Fibroblast of peridontal ligament (primary cell): Measurements from ENCODE around the gene TRRAP.
"Not testable (repeated sequence)": the region's sequence is repeated elsewhere in the genome, so short reads cannot be mapped to it uniquely, and the experiment has no call there.

ENCODE experiments used
- DNase-seq: peaks from one replicate; pipeline ENCODE4 v3.0.0-alpha.2; 2010; ENCODE audit errors: extremely low read depth

The TRRAP gene

GRCh38 chr7:99029466-99030435 lies 151.4 kb downstream of the TRRAP start:
- no peak for DNase-seq

- no peak for DNase-seq
These were observed 152.1 kb downstream of the TRRAP start for GRCh38 chr7:99030457-99030856.

- DNase-seq: peak; percentile 44
These were observed 152.6 kb downstream of the TRRAP start for GRCh38 chr7:99030951-99031350.

GRCh38 chr7:99031496-99031895 lies 153.2 kb downstream of the TRRAP start:
- DNase-seq: no peak

- no peak for DNase-seq
These were observed 154.6 kb downstream of the TRRAP start for GRCh38 chr7:99032928-99033327.

- DNase-seq: no peak
These were observed 155.4 kb downstream of the TRRAP start for GRCh38 chr7:99033765-99034164.

- DNase-seq: no peak
These were observed 156.8 kb downstream of the TRRAP start for GRCh38 chr7:99034932-99035722.

GRCh38 chr7:99035723-99036545 lies 157.6 kb downstream of the TRRAP start:
- no peak for DNase-seq

- peak; percentile 66 for DNase-seq
These were observed 158.3 kb downstream of the TRRAP start for GRCh38 chr7:99036546-99037111.

DNA sequence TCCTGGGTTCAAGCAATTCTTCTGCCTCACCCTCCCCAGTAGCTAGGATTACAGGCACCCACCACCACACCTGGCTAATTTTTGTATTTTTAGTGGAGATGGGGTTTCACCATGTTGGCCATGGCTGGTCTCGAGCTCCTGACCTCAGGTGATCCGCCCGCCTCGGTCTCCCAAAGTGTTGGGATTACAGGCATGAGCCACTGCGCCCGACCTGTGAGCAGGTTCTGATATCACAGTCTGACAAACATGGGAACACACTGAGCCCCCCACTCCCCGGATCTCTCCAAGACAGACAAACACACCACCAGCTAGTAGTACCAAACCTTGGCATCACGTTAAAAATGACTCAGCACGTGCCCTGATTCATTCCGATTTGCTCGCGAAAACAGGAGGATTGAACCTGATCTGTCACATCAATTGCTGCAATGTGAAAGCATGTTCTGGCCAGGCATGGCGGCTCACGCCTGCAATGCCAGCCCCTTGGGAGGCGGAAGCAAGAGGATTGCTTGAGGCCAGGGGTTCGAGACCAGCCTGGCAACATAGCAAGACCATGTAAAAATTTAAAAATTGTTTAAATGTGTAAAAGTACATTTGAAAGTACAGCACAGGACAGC lies 159.1 kb downstream of the TRRAP start:
- no peak for DNase-seq

GRCh38 chr7:99038086-99038855 lies 159.9 kb downstream of the TRRAP start:
- no peak for DNase-seq

- no peak for DNase-seq
These were observed 161.1 kb downstream of the TRRAP start for GRCh38 chr7:99039384-99039891.

DNA sequence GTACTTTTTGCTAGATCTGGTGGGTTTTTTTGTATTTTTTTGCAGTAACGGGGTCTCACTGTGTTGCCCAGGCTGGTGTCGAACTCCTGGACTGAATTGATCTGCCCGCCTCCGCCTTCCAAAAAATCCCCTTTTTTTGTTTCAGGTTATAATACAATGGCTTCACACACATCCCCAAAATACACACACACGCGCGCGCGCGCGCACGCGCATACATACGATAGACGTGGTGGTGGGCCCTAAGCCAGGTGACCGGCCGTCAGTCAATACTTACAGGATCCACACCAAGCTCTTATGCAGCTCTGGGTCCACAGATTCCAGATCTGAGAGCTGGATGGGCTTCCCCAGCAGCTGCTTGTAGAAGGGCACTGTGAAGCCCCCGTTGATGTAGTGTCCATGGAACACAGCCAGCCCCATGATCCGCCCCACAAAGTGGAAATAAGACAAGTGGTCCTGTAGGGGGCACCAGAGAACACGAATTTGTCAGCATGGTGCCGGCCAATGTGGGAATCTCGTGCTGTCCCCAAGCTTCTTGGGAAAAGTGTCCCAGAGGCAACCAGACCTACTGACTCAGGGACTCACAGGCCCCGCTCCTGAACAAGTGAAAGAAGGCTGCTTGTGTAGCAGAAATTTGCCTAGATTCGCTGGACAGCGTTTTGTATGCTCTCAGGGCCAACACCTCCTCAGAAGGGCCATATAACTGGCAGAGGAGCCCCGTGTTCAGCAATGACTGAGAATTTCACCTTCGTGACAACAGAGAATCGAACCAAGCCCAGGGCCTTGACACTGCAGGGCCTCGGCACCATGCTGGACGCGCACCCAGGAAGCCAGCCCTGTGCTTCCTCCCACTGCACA lies 162.0 kb downstream of the TRRAP start:
- DNase-seq: peak; percentile 92

GRCh38 chr7:99041526-99041925 lies 163.2 kb downstream of the TRRAP start:
- DNase-seq: peak; percentile 25

- no peak for DNase-seq
These were observed 164.6 kb downstream of the TRRAP start for GRCh38 chr7:99042957-99043356.

DNA sequence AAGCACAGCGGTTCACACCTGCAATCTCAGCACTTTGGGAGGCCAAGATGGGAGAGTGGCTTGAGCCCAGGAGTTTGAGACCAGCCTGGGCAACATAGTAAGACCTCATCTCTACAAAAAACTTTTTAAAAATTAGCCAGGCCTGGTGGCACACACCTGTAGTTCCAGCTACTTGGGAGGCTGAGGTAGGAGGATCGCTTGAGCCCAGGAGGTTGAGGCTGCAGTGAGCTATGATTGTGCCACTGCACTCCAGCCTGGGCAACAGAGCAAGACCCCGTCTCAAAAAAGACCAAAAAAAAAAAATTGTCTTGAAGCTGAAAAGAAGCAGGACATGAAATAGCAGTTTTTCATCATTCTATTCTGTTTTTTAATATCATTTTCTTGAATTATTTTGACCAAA lies 166.5 kb downstream of the TRRAP start:
- not testable (repeated sequence) for DNase-seq

DNA sequence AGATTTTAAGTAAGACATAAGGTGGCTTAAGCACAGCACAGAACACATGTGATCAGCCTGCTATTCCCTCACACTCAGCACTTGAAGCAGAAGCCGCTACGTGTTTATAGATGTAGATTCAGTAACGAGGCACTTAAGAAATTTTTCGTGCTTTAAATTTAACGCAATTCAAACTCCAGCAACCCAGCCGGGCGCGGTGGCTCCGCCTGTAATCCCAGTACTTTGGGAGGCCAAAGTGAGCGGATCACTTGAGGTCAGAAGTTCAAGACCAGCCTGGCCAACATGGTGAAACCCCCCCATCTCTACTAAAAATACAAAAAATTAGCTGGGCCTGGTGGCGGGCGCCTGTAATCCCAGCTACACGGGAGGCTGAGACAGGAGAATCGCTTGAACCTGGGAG lies 167.9 kb downstream of the TRRAP start:
- not testable (repeated sequence) for DNase-seq

DNA sequence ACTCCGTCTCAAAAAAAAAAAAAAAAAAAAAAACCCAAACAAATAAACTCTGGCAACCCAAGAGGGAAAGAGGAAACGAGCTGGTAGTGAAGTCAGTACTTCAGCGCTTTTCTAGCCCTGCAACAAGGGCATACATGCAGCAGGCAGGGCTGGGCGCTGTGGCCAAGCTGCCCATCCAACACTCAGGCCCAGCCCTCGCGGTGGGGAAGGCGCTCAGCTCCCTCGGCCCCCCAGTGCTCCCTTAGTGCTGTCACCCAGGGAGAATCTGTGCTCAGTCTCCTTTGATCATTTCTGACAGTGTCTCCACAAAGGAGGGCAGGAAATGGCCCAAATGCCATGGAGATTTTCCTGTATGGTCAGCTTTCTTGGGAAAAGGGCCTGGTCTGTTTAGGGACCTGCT lies 168.4 kb downstream of the TRRAP start:
- no peak for DNase-seq

- no peak for DNase-seq
These were observed 169.3 kb downstream of the TRRAP start for GRCh38 chr7:99047526-99048077.
